Ovary (tissue), 9 donors: ENCODE measurements around the gene FAM20C. TPM values are rescaled to one million over a fixed set of nuclear protein-coding genes. Genes with fewer than 3 reads are reported as not detected.

Source experiments
- DNase-seq, 5 donors: peaks; one replicate each; pipeline ENCODE4 v3.0.0-alpha.2; 2019 to 2020
- H3K27ac ChIP-seq, 2 donors: fragments of 200-600 bp; one replicate each; pipeline versions ENCODE4 v1.5.1 to v1.8.0; 2019 to 2022
- H3K27me3 ChIP-seq: fragments of 200-600 bp; one replicate; pipeline ENCODE4 v1.8.0; 2022
- H3K36me3 ChIP-seq: fragments of 200-600 bp; sonication (generic); one replicate; pipeline ENCODE4 v1.5.1; 2019
- H3K4me1 ChIP-seq: one replicate; pipeline ENCODE4 v1.8.1; 2013; ENCODE audit warnings: mild to moderate bottlenecking, moderate library complexity; ENCODE audit not compliant: insufficient read depth
- H3K4me3 ChIP-seq: fragments of 200-600 bp; sonication (generic); one replicate; pipeline ENCODE4 v1.5.1; 2017
- H3K9me3 ChIP-seq, 2 donors: fragments of 200-600 bp in 1 of 2; sonication (generic) in 1 of 2; one replicate each; pipeline versions ENCODE4 v1.5.1 to v1.8.1; 2013 to 2019; ENCODE audit warnings: mild to moderate bottlenecking in 1 of 2, moderate library complexity in 1 of 2
- EP300 ChIP-seq: sonication (generic); formaldehyde crosslinking; IDR thresholded peaks from one replicate; pipeline ENCODE4 v1.6.1; 2017; ENCODE audit warnings: antibody characterized with exemption
- POLR2A ChIP-seq: fragments of 450-650 bp; IDR thresholded peaks from one replicate; pipeline ENCODE4 v1.6.1; 2017; ENCODE audit warnings: antibody characterized with exemption, mild to moderate bottlenecking, moderate library complexity
- WGBS, 3 donors: extraction: QIAGEN DNeasy Blood & Tissue Kit in 1 of 3; methylation state at CpG; one replicate each; pipeline versions ENCODE4 v1.1.5 to v1.1.7; 2013 to 2017; 5-methylcytosine and 5-hydroxymethylcytosine counted together
- intact Hi-C, 4 donors: fragments of 100-400 bp; cut with DNase I; formaldehyde crosslinking; loops; one replicate each; pipeline versions ENCODE4 v1.11.0 to v1.15.1; 2022 to 2023
- polyA plus RNA-seq, 2 donors: library from polyadenylated mRNA; stranded (reverse); fragments of 200-250 nt in 1 of 2; fragments of 350-450 nt in 1 of 2; fragmentation: Illumina TruSeq in 1 of 2; extraction: RNeasy Lipid Tissue Mini Kit (QIAGEN cat#74804) in 1 of 2; gene quantifications; one replicate each; pipeline ENCODE4 v1.2.3, GENCODE V29; 2013 to 2014
- total RNA-seq, 7 donors: library from RNA; depleted of rRNA in 2 of 7; stranded (reverse); fragments of >200 nt in 2 of 7; fragmentation: NEBNext Ultra II Directional in 3 of 7; extraction: Animal tissue kit (Norgen Biotek cat#: 25700) in 3 of 7; gene quantifications; one replicate each; pipeline versions ENCODE4 v1.1.0 to v1.2.4, GENCODE V29; 2016 to 2023
- TF ChIP-seq, protein P1 (sequence below), 3 donors: fragments of 450-650 bp in 2 of 3; fragments of 200-600 bp in 1 of 3; IDR thresholded peaks; one replicate each; pipeline versions ENCODE4 v1.5.1 to v1.8.0; 2016 to 2022; ENCODE audit warnings: antibody characterized with exemption in 3 of 3, mild to moderate bottlenecking in 1 of 3
- donor health status: DM: no; HTN: no; CAD: no; lungs with moderate emphysema.
- donor health status: DM: no; HTN: no; CAD: no.
- donor health status: Bipolar disorder and iron deficiency.
- donor health status: DM: yes; HTN: yes; CAD: no.
- donor health status: DM: no; HTN: no; CAD: no.
- donor health status: DM: yes; HTN: yes; CAD: no.

FAM20C gene
- total and polyA plus RNA-seq, 9 donors = 6.2 to 80.4 (median 33.5) TPM

DNA sequence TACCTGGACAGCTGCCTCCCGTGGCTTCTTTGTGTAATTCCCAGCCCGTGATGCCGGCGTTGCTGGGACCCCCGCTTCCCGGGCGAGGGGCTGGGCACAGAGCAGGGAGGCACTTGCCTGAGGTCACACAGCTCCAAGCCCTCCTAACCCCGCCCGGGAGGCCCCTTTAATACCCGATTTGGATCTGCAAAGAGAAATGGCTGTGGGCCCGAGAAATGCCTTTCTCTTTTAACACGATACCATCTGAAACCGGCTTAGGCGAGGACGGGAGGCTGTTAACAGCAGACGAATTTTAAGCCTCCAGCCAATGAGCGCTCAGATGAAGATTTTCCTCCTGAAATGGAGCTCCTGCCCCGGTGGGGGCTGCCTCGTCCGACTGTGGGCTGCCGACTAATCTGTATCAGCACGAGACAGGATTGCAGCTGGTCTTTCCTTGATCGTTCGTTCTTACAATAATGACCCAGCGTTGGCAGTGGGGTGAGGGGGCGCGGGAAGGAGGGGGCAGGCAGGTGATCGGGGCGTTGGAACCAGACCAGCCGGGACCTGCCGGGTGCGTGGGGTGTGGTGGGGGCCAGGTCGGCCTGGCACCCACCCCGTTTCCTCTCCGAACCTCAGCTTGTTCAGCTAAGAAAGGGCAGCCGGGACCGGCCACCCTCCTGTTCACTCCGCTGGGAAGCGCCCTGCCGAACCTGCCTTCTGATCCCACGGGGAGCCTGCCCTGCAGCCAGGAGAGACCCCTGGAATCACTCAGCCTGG lies 61.4 kb downstream of the FAM20C start:
- no peaks in the 10 kb centered on the region for H3K4me1 ChIP-seq
- TF ChIP-seq EP300 (no peak), POLR2A (no peak)
- TF ChIP-seq, protein P1, sequence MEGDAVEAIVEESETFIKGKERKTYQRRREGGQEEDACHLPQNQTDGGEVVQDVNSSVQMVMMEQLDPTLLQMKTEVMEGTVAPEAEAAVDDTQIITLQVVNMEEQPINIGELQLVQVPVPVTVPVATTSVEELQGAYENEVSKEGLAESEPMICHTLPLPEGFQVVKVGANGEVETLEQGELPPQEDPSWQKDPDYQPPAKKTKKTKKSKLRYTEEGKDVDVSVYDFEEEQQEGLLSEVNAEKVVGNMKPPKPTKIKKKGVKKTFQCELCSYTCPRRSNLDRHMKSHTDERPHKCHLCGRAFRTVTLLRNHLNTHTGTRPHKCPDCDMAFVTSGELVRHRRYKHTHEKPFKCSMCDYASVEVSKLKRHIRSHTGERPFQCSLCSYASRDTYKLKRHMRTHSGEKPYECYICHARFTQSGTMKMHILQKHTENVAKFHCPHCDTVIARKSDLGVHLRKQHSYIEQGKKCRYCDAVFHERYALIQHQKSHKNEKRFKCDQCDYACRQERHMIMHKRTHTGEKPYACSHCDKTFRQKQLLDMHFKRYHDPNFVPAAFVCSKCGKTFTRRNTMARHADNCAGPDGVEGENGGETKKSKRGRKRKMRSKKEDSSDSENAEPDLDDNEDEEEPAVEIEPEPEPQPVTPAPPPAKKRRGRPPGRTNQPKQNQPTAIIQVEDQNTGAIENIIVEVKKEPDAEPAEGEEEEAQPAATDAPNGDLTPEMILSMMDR (IDR thresholded peaks at IDR 0.05) = no peak
- H3K36me3 ChIP-seq = no peaks in the 10 kb centered on the region
- intact Hi-C loops = no loop called here
- no peaks in the 10 kb centered on the region for H3K27me3 ChIP-seq
- no peak overlapping the region for H3K27ac ChIP-seq
- DNase-seq = no peak
- no peaks in the 10 kb centered on the region for H3K9me3 ChIP-seq
- WGBS, 3 donors = 91 to 92% (median 91%) methylated on average over 41 of the region's 41 CpGs
- no peak overlapping the region for H3K4me3 ChIP-seq

DNA sequence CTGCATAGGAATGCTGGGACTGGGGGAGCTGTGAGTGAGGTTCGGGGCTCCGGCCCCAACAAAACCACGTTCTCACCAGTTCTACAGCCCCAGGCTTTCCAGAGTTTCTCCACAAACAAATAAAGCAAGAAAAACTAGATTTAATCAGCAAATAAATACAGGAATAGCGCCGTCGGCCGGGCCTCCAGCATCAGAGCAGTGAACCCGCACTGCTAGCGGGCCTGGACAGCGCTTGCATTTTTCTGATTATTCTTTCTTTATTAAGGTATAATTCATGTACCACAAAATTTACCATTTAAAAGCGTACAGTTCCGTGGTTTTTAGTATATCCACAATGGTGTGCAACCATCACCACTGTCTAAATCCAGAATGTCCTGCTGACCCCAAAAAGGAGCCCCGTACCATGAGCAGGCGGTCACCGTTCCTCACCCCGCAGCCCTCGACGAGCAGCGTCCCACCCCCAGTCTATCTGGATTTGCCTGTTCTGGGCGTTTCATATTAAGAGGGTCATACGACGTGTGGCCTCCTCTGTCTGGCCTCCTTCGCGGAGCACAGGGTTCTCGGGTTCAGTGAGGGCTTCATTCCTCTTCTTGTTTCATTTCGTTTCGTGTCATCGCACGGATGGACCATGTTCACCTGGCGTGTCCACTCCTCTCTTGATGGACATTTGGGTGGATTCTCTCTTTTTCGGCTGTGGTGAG lies 62.1 kb downstream of the FAM20C start:
- intact Hi-C loops = no loop called here
- peak in 2 of 5 donors; percentile 9 to 13 for DNase-seq
- Histone ChIP-seq H3K27ac (no peak overlapping the region), H3K36me3 (no peaks in the 10 kb centered on the region), H3K27me3 (no peaks in the 10 kb centered on the region), H3K9me3 (no peaks in the 10 kb centered on the region), H3K4me3 (no peak overlapping the region), H3K4me1 (no peaks in the 10 kb centered on the region)
- no peak for TF ChIP-seq POLR2A
- TF ChIP-seq EP300 = no peak
- TF ChIP-seq, protein P1 (IDR thresholded peaks at IDR 0.05) = no peak
- 95 to 98% (median 96%) methylated on average over 31 of the region's 31 CpGs for WGBS, 3 donors

DNA sequence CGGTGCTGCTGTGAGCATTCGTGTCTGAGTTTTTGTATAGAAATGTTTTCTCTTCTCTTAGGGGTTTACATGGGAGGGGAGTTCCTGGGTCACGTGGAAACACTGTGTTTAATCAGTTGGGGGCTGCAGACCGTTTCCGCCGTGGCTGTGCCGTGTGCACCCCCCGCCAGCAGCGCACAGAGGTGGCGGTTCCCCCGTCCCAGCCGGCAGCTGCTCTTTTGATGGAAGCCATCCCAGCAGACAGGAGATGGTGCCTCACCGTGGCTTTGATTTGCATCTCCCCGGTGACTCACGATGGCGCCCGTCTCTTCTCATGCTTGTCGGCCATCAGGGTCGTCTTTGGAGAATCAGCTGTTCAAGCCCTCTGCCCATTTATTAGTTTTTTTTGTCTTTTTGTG lies 62.7 kb downstream of the FAM20C start:
- peak in 1 of 5 donors; percentile 17 for DNase-seq
- H3K9me3 ChIP-seq = no peaks in the 10 kb centered on the region
- no peak overlapping the region for H3K4me3 ChIP-seq
- intact Hi-C loops = no loop called here
- H3K4me1 ChIP-seq = no peaks in the 10 kb centered on the region
- WGBS, 3 donors = 87 to 95% (median 94%) methylated on average over 19 of the region's 19 CpGs
- no peaks in the 10 kb centered on the region for H3K27me3 ChIP-seq
- TF ChIP-seq EP300 (no peak), POLR2A (no peak)
- TF ChIP-seq, protein P1 (IDR thresholded peaks at IDR 0.05) = no peak
- H3K36me3 ChIP-seq = no peaks in the 10 kb centered on the region
- no peak overlapping the region for H3K27ac ChIP-seq

DNA sequence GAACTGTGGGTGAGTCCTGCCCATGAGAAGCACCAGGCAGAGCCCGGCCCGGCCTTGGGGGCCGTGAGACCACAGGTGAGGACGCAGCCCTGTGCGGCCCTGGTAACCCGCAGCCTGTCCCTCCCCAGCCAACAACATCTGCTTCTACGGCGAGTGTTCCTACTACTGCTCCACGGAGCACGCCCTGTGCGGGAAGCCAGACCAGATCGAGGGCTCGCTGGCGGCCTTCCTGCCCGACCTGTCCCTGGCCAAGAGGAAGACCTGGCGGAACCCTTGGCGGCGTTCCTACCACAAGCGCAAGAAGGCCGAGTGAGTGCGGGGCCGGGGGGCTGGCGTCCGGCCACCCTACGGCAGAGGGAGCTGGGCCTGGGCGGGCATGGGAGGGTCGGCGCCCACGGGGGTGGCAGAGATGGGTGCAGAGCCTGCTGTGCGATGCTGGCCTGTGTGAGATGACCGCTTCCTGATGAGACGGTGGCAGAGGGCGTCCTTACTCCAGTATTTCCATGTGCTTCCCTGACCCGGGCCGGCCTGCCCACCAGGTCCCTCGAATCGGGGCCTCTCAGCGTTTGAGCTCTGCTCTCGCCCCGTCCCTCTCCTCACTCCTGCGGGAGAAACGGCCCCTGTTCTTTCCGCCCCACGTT lies 63.5 kb downstream of the FAM20C start:
- H3K36me3 ChIP-seq = no peaks in the 10 kb centered on the region

More for the DNA sequence above, 63.5 kb downstream of the FAM20C start:
- no peak overlapping the region for H3K4me3 ChIP-seq
- peak in 1 of 5 donors; percentile 26 for DNase-seq
- intact Hi-C loops = no loop called here
- WGBS, 3 donors = 93 to 95% (median 94%) methylated on average over 42 to 44 of the region's 44 CpGs
- no peaks in the 10 kb centered on the region for H3K9me3 ChIP-seq
- TF ChIP-seq EP300 = no peak
- TF ChIP-seq POLR2A = no peak
- TF ChIP-seq, protein P1 (IDR thresholded peaks at IDR 0.05) = no peak
- H3K27ac ChIP-seq = no peak overlapping the region
- no peaks in the 10 kb centered on the region for H3K4me1 ChIP-seq
- no peaks in the 10 kb centered on the region for H3K27me3 ChIP-seq
